Spinal cord (tissue), 10 donors: ENCODE measurements around the gene DOHH. TPM values are rescaled to one million over a fixed set of nuclear protein-coding genes. Genes with fewer than 3 reads are reported as not detected.
"Not testable (repeated sequence)": the region's sequence is repeated elsewhere in the genome, so short reads cannot be mapped to it uniquely, and the experiment has no call there.

Experiments used
- DNase-seq, 6 donors: peaks; one replicate each; pipeline versions ENCODE4 v3.0.0 to v3.0.0-alpha.2; 2013 to 2015; ENCODE audit warnings: low spot score in 6 of 6, low read depth in 4 of 6
- H3K27ac ChIP-seq: one replicate; pipeline ENCODE4 v1.5.1; 2013; ENCODE audit warnings: low read depth, low read length, control low read depth
- H3K27me3 ChIP-seq: one replicate; pipeline ENCODE4 v1.6.1; 2013; ENCODE audit warnings: low read length; ENCODE audit not compliant: control insufficient read depth, insufficient read depth
- H3K36me3 ChIP-seq: one replicate; pipeline ENCODE4 v1.6.1; 2013; ENCODE audit warnings: low read length; ENCODE audit not compliant: control insufficient read depth, insufficient read depth
- H3K4me1 ChIP-seq: one replicate; pipeline ENCODE4 v1.6.1; 2013; ENCODE audit warnings: low read length; ENCODE audit not compliant: control insufficient read depth, insufficient read depth
- H3K4me3 ChIP-seq: one replicate; pipeline ENCODE4 v1.5.1; 2013; ENCODE audit warnings: low read depth, low read length, control low read depth
- H3K9me3 ChIP-seq: one replicate; pipeline ENCODE4 v1.6.1; 2013; ENCODE audit warnings: low read length; ENCODE audit not compliant: control insufficient read depth, insufficient read depth
- WGBS: methylation state at CpG from one replicate; pipeline ENCODE4 v1.1.5; 2013; ENCODE audit warnings: missing lambda C conversion rate; ENCODE audit not compliant: insufficient coverage; 5-methylcytosine and 5-hydroxymethylcytosine counted together
- polyA plus RNA-seq, 2 donors: library from polyadenylated mRNA; unstranded; fragments of 120-200 nt; gene quantifications; one replicate each; pipeline ENCODE4 v1.2.1, GENCODE V29; 2013; ENCODE audit not compliant: insufficient read length in 2 of 2
- total RNA-seq, 2 donors: library from RNA; depleted of rRNA in 1 of 2; stranded (reverse); fragments of 120-200 nt in 1 of 2; fragments of >200 nt in 1 of 2; gene quantifications; one replicate each; pipeline versions ENCODE4 v1.2.3 to v1.2.4, GENCODE V29; 2013 to 2014
- donor health status: healthy.

DOHH gene
- total and polyA plus RNA-seq, 4 donors = 7.1 to 23.0 (median 14.7) TPM

- 97% methylated on average over 11 of the region's 14 CpGs for WGBS
- H3K4me1 ChIP-seq = peaks cover 32% of the 10 kb centered on the region
- no peak for DNase-seq
- H3K9me3 ChIP-seq = no peaks in the 10 kb centered on the region
- H3K27me3 ChIP-seq = no peaks in the 10 kb centered on the region
- peaks cover 96% of the 10 kb centered on the region for H3K36me3 ChIP-seq
- no peak overlapping the region for H3K4me3 ChIP-seq
- no peak overlapping the region for H3K27ac ChIP-seq
Measured at GRCh38 chr19:3535563-3535965, 35.1 kb upstream of the DOHH start.

DNA sequence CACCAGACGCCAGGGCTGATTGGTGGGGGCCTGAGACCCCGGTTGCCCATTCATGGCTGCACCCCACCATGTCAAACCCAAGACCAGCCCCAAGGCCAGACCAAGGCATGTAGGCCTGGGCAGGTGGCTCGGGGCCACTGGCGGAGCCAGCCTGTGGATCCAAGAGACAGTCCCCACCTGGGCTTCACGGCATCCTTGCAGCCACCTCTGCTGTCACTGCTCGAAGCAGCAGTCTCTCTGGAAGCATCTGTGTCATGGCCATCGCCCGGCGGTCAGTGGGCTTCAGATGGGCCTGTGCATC, 34.7 kb upstream of the DOHH start:
- H3K36me3 ChIP-seq = peaks cover 100% of the 10 kb centered on the region
- peaks cover 32% of the 10 kb centered on the region for H3K4me1 ChIP-seq
- no peak overlapping the region for H3K4me3 ChIP-seq
- no peak overlapping the region for H3K27ac ChIP-seq
- 95% methylated on average over 9 of the region's 9 CpGs for WGBS
- no peaks in the 10 kb centered on the region for H3K27me3 ChIP-seq
- no peak for DNase-seq
- no peaks in the 10 kb centered on the region for H3K9me3 ChIP-seq

DNA sequence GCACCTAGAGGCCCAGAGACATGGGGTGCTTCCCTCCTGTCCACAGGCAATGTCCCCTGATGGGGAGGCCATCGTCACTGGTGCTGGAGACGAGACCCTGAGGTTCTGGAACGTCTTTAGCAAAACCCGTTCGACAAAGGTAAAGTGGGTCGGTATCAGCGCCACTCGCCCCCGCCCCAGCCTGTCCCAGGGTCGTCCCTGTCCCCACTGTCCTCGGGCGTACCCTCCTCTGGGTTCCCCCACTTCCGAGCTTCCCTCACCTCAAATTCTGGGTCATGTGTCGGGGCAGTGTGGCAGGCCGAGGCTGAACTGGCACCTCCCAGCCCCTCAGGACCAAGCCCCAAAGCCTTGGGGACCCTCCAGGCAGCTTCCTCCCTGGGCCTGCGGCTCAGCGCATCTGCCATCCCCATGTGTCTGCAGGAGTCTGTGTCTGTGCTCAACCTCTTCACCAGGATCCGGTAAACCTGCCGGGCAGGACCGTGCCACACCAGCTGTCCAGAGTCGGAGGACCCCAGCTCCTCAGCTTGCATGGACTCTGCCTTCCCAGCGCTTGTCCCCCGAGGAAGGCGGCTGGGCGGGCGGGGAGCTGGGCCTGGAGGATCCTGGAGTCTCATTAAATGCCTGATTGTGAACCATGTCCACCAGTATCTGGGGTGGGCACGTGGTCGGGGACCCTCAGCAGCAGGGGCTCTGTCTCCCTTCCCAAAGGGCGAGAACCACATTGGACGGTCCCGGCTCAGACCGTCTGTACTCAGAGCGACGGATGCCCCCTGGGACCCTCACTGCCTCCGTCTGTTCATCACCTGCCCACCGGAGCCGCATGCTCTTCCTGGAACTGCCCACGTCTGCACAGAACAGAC, 34.1 kb upstream of the DOHH start:
- WGBS = 92% methylated on average over 36 of the region's 38 CpGs
- H3K9me3 ChIP-seq = no peaks in the 10 kb centered on the region
- DNase-seq = no peak
- no peak overlapping the region for H3K4me3 ChIP-seq
- H3K27ac ChIP-seq = no peak overlapping the region
- H3K4me1 ChIP-seq = peaks cover 32% of the 10 kb centered on the region
- no peaks in the 10 kb centered on the region for H3K27me3 ChIP-seq
- peaks cover 98% of the 10 kb centered on the region for H3K36me3 ChIP-seq

GRCh38 chr19:3533563-3534216, 33.2 kb upstream of the DOHH start:
- H3K27ac ChIP-seq = no peak overlapping the region
- H3K4me3 ChIP-seq = no peak overlapping the region
- 93% methylated on average over 8 of the region's 12 CpGs for WGBS
- H3K36me3 ChIP-seq = peaks cover 94% of the 10 kb centered on the region
- H3K4me1 ChIP-seq = peaks cover 25% of the 10 kb centered on the region
- DNase-seq = no peak
- H3K27me3 ChIP-seq = no peaks in the 10 kb centered on the region
- no peaks in the 10 kb centered on the region for H3K9me3 ChIP-seq

DNA sequence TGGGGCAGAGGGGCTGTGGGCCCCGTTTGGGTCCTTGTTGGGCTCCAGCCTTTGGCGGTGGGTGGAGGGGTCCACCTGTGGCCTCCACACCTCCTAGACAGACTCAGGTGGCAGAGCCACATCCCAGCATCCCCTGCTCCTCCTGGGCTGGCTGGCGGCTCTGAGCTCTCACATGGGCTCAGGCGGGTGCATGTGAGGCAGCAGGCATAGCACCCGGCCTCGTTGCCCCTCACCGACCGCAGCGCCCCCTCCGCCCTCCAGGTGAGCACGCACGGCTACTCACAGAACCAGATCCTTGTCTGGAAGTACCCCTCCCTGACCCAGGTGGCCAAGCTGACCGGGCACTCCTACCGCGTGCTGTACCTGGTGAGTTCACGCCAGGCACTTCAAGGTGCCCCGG, 32.6 kb upstream of the DOHH start:
- H3K27ac ChIP-seq = no peak overlapping the region
- 90% methylated on average over 16 of the region's 17 CpGs for WGBS
- H3K4me3 ChIP-seq = no peak overlapping the region
- no peaks in the 10 kb centered on the region for H3K9me3 ChIP-seq
- H3K4me1 ChIP-seq = peaks cover 20% of the 10 kb centered on the region
- no peaks in the 10 kb centered on the region for H3K27me3 ChIP-seq
- H3K36me3 ChIP-seq = peaks cover 94% of the 10 kb centered on the region
- no peak for DNase-seq

- Histone ChIP-seq H3K27me3 (no peaks in the 10 kb centered on the region), H3K4me1 (peaks cover 13% of the 10 kb centered on the region), H3K9me3 (no peaks in the 10 kb centered on the region), H3K36me3 (peaks cover 94% of the 10 kb centered on the region), H3K27ac (no peak overlapping the region), H3K4me3 (no peak overlapping the region)
- WGBS = 95% methylated on average over 30 of the region's 33 CpGs
- no peak for DNase-seq
Measured at GRCh38 chr19:3532154-3532786, 31.8 kb upstream of the DOHH start.

DNA sequence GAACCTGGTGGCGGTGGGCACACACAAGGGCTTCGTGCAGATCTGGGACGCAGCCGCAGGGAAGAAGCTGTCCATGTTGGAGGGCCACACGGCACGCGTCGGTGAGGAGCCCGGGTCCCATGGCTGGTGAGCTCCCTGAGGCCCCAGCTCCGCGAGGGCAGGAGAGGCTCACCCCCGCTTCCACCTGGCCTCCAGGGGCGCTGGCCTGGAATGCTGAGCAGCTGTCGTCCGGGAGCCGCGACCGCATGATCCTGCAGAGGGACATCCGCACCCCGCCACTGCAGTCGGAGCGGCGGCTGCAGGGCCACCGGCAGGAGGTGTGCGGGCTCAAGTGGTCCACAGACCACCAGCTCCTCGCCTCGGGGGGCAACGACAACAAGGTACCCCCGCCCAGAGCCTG, 31.2 kb upstream of the DOHH start:
- Histone ChIP-seq H3K36me3 (peaks cover 94% of the 10 kb centered on the region), H3K4me1 (peaks cover 9% of the 10 kb centered on the region), H3K9me3 (no peaks in the 10 kb centered on the region), H3K4me3 (no peak overlapping the region), H3K27ac (no peak overlapping the region), H3K27me3 (no peaks in the 10 kb centered on the region)
- DNase-seq = no peak
- 91% methylated on average over 29 of the region's 29 CpGs for WGBS

GRCh38 chr19:3530389-3530788, 29.9 kb upstream of the DOHH start:
- H3K27ac ChIP-seq = no peak overlapping the region
- DNase-seq = no peak
- no peak overlapping the region for H3K4me3 ChIP-seq
- H3K4me1 ChIP-seq = no peaks in the 10 kb centered on the region
- no peaks in the 10 kb centered on the region for H3K27me3 ChIP-seq
- H3K9me3 ChIP-seq = no peaks in the 10 kb centered on the region
- peaks cover 94% of the 10 kb centered on the region for H3K36me3 ChIP-seq
- 97% methylated on average over 12 of the region's 12 CpGs for whole genome bisulfite sequencing

GRCh38 chr19:3529299-3529698, 28.8 kb upstream of the DOHH start:
- H3K9me3 ChIP-seq, H3K4me1 ChIP-seq, H3K4me3 ChIP-seq, H3K27ac ChIP-seq, DNase-seq, H3K27me3 ChIP-seq: not testable (repeated sequence)
- H3K36me3 ChIP-seq = peaks cover 93% of the 10 kb centered on the region
- WGBS = 97% methylated on average over 7 of the region's 7 CpGs
